ENCODE measurements around the gene MYOZ1.

GRCh38 chr10:73628405-73628804 is 12.9 kb downstream of the MYOZ1 start:
- TF ChIP-seq GATA3 (IDR thresholded peaks at IDR 0.05; ENCODE audit: low read depth, low read length) (no peak), GATA2 (IDR thresholded peaks at IDR 0.05; ENCODE audit: low read depth, low read length) (no peak)
